CD4-positive, alpha-beta T cell treated with Interferon gamma for 1 hour (primary cell): ENCODE measurements around the gene SAMD10.
"Not testable (repeated sequence)": the region's sequence is repeated elsewhere in the genome, so short reads cannot be mapped to it uniquely, and the experiment has no call there.

ENCODE experiments used
- DNase-seq: peaks from one replicate; pipeline ENCODE4 v3.0.0-alpha.2; 2020

Gene SAMD10

GRCh38 chr20:63939061-63939935, 40.1 kb downstream of the SAMD10 start:
- DNase-seq = no peak

DNA sequence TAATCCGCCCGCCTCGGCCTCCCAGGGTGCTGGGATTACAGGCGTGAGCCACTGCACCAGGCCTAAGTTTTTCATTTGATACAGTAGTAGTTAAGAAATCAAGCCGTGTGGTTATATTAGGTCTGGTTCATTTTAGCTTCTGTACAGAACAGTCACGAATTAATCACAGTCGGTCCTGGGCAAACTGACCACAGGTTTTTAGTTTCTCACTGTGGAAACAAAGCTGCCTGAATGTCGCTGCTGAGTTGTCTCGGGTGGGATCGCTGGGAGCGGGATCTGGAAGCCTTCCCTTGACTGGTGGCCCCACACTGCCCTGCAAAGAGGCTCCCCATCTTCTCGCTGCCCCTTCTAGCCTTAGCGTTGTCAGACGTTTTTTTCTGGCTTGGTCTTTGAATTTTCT, 41.8 kb downstream of the SAMD10 start:
- DNase-seq = no peak

DNA sequence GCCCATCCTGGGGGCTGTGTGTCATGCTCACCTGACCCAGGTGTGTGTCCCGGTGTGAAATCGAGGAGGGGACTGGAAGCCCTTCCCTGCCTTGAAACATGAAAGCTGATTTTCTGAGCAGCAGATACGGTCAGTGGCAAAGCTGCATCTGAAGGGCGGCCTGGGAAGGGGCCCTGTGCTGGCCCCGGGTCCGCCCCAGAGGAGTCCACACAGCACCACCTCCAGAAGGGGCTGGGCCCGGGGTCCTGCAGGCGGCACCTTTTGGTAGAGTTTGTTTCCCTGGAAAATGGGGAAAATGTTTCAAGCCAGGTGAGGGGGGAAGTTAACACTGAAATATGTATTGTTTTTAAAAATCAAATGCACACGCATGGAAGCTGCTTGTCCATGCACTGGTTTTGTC, 44.0 kb downstream of the SAMD10 start:
- no peak for DNase-seq

DNA sequence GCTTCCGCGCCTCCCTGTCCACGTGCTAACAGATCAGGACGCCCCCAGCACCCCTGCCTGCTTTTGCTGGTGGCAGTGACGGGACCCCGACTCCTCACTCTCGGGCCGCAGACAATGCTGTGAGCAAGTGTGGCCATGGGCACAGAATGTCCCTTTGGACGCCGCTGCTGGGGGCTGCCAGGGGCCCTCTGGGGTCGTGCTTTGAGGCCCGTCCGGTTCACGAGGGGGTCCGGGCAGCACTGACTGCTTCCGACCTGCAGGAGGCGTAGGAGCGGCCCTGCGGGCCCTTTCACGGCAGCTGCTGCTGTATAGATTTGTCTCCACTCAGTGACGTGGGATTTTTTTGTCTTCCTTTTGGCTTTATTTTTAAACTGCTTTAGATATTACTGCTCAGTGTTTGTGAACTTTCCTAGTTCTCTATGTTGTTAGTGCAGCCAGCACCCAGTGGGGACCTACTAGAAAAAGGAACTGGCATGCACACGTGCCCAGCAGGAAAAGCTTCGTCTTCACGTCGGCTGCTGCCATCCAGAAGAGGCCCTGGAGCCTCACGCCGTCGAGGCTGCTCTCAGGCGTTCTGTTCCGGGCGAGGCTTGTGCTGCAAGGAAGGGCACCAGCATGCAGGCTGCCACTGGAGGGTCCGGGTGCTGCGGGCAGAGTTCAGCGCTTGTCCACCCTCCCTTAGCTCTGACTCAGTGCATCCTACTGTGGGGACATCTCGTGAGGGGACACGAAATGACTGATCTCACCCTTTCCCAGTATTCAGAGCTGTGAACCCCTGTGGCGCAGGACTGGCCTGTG, 45.0 kb downstream of the SAMD10 start:
- no peak for DNase-seq

- DNase-seq = no peak
Measured at GRCh38 chr20:63933646-63934045, 45.8 kb downstream of the SAMD10 start.

DNA sequence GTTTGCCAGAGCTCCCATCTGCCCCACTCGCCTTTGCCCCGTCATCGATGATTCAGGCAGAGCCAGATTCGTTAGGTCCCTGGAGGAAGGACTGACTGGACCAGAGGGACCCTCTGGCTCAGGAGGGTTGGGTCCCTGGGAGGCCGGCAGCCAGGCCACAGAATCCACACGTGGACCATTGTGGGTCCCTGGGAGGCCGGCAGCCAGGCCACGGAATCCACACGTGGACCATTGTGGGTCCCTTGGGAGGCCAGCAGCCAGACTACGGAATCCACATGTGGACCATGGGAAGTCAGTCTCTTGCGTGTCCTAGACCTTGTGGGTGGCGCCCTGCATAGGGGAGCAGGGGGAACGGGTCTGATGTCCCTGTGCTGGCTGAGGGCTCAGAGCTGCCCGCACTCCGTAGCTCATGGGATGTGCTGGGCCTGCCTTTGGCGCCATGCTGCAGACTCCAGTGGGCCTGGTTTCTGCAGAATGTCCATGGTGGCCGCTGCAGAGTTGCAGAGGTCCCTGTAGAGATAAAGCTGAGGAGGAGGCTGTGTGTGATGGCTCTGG, 46.8 kb downstream of the SAMD10 start:
- DNase-seq = no peak

DNA sequence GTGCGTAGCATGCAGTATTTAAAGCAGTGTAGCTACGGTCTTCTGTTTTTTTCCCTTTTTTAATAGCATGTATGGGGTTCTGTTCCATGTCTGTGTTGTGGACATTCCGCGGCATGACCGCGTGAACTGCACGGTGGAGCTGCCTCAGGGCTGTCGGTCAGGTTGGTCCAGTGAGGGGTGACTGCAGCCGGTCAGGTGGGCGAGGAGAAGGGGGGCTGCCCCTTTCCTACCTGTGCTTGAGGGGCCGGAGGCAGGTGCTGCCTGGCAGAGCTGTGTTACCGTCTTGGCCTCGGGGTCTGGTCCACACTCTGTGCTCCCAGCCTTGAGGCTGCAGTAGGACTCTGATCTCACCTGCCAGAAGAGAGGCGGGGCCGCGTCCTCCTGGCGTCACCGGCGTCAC, 47.7 kb downstream of the SAMD10 start:
- DNase-seq = no peak

DNA sequence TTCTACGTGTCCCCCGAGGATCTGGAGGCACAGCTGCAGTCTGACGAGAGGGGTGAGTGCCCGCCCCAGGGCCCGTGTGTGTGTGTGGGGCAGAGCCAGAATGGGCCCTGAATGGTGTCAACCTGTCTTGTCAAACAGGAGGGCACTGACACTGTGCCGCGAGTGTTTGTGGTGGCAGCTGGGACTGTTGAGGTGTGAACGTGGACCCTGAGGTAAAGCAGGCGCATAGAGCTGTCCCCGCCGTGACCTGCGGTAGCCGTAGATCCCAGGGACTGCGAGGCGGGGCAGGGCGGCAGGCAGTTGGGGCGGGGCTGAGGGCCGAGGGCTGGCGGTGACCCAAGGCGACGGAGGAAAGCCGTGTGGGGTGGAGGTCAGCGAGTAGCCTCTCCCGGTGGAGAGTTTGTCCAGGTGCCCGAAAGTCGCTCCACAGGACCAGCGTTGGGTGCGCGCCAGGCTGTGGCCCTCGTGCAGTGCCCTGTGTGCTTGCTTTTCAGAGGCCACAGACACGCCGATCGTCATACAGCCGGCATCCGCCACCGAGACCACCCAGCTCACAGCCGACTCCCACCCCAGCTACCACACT, 48.4 kb downstream of the SAMD10 start:
- no peak for DNase-seq

DNA sequence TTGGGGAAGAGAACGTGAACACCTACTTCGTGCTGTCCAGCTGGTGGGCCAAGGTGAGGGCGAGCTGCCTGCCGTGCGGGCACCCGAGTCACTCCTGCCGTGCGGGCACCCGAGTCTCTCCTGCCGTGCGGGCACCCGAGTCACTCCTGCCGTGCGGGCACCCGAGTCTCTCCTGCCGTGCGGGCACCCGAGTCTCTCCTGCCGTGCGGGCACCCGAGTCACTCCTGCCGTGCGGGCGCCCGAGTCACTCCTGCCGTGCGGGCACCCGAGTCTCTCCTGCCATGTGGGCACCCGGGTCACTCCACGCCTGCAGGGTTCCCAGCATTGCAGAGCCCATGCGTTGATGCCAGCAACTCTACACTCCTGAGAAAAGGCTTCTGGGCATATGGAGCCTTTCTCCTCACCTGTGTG, 50.0 kb downstream of the SAMD10 start:
- not testable (repeated sequence) for DNase-seq

DNA sequence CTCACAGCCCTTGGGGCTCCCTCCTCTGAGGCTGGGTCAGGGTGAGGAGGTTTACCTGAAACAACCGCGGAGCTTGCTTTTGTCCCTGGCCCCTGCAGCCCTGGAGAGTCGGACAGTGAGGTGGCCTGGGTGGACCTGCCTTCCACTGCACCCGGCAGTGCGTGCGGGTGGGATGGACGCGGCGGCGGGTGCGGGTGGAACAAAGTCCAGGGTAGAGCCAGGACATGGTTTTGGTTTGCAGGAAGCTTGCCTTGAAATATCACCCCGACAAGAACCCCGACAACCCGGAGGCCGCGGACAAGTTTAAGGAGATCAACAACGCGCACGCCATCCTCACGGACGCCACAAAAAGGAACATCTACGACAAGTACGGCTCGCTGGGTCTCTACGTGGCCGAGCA, 50.4 kb downstream of the SAMD10 start:
- no peak for DNase-seq

DNA sequence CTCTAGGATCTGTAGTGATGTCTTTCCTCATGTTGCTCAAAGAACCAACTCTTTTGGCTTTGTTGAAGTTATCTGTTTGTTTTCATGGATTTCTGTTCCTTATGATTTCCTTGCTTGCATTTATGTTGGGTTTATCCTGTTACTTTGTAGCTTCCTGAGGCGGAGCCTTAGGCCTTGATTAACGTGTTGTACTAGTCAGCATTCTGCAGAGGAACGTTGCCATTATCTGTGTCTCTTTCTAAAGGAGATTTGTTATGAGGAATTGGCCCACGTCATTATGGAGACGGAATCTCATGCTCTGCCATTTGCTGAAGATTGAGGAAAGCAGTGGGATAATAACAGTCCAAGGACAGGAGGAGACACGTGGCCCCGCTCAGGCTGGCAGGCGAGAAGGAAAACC, 53.1 kb downstream of the SAMD10 start:
- DNase-seq = no peak

GRCh38 chr20:63924241-63924640, 55.2 kb downstream of the SAMD10 start:
- no peak for DNase-seq
